T-helper 2 cell treated with Interferon-gamma antibody and Interleukin-4, amounts not matched to agents 100 ng/mL and 5 ng/mL, for 36 hours (primary cell): ENCODE results near the gene TSPAN8. TPM values are rescaled to one million over a fixed set of nuclear protein-coding genes. Genes with fewer than 3 reads are reported as not detected.
"Not testable (repeated sequence)": the region's sequence is repeated elsewhere in the genome, so short reads cannot be mapped to it uniquely, and the experiment has no call there.

Experiments
- intact Hi-C: fragments of 100-400 bp; cut with micrococcal nuclease; formaldehyde crosslinking; loops from one replicate; pipeline ENCODE4 v1.15.1; 2023
- total RNA-seq: library from RNA; stranded (reverse); gene quantifications from 2 replicates; pipeline ENCODE4 v1.2.3, GENCODE V29; 2022

Gene TSPAN8
- total RNA-seq, 1 donor from 2014 or later: not detected

DNA sequence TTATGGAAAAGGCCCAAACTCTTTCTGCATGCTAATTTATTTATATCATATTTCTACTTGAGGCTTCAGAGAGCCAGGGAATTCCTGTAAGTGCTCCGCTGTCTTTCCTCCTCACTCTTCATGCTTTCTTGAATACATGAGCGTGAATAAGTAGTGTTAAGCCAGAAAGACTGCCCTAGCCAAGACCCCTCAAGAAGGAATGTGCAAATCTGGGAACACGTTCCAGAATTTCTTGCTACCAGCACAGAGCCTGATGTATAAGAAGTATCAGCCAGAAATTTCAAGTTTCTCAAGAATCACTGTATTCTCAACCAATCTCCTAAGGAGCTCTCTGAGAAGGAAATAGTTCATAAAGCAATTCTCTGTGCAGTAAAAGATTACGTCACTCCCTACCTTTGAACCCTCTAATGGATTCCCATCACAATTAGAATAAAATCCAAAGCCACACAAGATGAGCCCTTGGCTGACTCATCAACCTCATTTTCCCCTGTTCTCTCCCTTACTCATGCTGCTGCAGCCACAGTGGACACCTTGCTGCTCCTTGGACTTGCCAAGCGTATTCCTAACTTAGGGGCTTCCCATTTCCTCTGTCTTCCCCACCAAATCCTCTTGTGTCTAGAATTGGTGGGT lies 6.9 kb upstream of the TSPAN8 start:
- intact Hi-C loops: no loop called here

DNA sequence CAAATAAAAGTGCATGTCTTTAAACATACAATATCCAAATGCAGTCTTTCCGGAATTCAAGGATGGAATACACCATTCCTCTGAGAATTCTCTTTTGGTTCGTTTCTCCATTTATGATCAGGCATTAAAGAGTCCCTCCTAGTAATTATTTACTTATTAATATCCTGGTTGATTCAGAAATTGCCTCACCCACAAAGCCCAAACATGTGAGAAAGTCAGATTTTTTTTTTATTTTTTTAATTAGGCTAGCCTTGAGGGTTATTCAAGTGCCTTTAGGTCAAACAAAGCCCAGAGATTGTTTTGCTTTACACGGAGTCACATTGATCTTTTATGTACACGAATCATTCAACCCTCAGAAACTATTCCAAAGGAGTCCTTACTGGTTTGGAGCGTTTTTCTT lies 6.4 kb upstream of the TSPAN8 start:
- intact Hi-C loops: no loop called here

DNA sequence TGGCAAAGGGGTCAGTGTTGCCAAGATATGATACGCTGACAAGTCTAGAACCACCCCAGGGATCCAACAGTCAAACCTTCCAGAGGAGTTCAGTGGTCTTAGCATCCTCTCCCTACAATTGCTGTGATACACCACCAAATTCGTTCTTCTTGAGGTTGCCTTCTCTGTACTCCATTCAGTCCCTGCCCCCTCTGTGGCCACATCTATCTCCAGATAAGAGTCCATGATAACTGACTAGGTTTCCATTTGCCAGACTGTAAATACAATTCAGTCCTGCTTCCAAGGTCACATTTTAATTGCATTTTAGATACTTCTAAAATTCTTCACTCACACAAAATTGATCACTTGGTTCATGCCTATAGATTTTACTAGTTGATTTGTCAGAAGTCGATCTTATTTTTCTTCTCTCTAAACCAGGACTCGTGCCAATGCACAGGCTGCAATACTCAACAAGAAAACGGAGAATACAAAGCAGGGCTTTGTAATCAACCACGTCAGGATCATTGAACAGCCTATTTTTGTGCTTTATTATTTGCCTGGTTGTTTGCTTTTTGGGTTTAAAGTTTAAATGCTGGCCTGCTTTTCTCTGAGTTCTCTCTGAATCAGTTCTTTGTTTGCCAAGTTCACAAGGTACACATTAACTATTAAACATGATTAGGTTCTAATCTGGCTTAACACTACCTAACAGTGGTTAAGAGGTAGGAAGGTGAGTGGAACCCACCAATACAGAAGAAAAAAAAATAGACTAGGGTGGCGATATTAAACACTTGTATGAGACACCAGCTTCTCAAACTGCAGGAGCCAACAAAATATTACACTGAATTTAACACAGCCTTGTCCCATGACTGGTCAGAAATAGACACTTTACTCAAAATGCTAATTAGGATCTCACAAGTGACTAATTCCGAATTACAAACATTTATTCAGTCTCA lies 5.3 kb upstream of the TSPAN8 start:
- intact Hi-C loops: no loop called here

DNA sequence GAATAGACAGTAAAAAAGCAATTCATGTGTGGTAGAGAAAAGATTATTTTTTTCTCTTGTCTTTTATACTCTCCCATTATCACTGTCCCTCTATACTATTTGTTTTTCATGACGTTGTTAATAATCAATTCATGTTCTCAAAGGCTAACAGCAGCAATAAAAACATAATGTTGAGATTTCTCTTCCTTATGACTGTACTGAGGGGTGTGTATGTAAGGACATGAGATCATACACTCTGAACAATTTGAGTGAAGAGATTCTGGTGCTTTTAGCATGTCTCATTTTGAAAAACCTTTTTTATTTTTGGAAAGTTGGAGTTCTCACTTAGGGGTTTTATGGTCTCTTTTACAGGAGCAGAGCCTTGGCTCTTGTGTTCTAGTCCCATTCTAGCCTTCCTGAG lies 3.8 kb upstream of the TSPAN8 start:
- intact Hi-C loops: no loop called here

DNA sequence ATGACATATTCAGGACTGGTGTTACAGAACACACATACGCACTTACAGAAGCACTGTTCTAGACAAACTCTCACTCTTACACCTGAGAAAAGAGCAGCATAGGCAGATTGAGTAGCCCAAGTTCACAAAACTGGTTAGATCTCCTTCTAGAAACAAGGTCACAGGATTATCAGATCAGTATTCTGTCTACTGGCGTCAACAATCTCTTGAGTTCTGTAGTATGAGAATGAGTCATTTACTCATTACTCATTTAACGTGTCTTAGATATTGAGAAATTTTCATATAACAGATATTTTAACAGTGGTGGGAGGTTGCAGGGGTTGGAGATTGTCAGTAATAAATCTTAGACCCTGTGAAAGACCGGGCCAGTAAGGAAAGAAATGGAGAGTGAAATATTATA lies 2.8 kb upstream of the TSPAN8 start:
- intact Hi-C loops: no loop called here

DNA sequence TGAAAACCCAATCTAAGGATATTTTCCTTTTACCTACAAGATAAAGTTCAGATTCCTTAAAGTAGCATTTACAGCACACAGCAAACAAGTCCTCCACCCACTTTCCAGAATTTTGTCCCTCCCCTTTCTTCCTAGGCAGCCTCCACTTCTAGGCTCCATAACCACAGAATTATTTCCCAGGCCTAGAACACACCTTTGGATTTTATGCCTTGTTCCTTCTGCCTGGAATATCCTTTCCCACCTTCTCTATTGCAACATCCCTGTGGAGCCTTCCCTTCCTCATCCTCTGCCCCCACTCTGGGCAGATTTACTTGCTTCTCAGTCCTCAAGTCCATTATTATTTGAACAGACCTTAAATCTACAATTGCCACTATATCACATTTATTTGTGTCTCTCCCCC lies 2.1 kb upstream of the TSPAN8 start:
- intact Hi-C loops: no loop called here

DNA sequence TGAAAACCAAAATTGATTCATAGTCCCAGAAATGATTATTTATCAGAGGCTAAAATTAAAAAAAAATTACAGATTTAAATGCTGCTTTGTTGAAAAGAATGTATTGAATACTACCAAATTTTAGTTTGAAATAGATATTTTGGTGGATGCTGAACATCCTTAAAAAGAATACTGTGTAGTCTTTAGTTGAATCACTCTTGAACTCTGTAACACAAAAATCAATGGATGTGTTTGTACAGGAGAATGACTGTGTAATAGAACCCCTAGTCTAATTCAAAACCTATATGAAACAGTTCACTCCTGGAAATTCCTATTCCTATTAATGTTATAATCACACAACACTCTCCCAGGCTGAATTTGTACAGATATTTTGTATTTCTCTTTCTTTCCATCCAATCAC lies 1.5 kb upstream of the TSPAN8 start:
- intact Hi-C loops: no loop called here

DNA sequence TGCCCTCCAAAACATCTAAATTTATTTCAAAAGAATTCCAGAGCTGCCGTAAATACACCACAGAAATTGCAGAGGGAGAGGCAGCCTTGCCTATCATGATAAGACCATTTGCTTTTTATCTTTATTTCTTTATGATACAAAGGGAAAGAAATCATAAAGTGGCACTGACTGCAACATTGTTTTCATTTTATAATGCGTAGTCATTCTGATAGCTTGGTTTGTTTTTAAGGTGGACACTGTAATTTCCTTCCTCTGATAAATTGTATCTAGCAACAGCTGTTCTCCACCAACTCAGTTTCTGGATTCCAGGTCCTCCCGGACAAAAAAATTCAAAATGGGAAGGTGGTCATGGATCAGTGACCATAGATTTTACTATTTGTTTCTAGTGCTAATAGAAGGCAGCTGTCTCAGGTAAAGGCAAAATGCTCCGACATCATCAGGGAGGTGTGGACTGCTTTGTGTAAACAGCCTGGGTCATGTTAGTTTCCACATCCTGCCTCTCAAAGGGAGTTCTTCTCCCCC lies 623 bp upstream of the TSPAN8 start:
- intact Hi-C loops: no loop called here

DNA sequence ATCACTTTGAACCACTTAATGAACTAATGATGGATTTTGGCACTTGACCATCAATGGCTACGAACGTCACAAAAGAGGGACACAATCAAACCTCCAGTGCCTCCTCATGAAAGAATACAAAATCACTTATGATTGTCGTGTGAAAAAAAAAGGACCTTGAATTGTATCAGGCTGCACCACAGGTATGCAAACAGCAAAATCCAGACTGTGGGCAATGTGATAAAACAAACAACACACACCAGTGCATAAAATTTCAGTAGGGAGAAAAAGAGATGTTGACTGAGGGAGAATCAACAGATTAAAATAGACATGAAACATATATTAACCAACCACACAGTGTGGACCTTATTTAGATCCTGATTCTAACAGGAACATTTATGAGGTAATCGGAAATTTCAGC lies 2.6 kb downstream of the TSPAN8 start:
- intact Hi-C loops: no loop called here

DNA sequence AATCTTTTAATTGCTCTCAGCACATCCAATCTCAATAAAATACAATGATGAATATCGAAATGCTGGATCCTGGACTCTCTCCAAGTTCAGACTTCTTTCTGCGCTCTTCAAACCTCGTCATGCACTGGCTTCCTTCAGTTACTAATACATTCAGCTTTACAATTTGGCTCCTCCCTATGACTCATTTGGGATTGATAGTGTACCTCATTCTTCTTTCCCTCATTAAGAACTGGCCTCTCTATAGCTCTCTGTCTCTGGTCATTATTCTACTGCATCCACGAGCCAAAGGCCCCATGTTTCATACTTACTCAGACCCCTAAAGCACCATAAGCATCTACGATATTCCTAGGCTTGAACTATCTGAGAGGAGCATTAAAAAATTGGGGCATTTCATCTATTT lies 4.9 kb downstream of the TSPAN8 start:
- intact Hi-C loops: no loop called here

DNA sequence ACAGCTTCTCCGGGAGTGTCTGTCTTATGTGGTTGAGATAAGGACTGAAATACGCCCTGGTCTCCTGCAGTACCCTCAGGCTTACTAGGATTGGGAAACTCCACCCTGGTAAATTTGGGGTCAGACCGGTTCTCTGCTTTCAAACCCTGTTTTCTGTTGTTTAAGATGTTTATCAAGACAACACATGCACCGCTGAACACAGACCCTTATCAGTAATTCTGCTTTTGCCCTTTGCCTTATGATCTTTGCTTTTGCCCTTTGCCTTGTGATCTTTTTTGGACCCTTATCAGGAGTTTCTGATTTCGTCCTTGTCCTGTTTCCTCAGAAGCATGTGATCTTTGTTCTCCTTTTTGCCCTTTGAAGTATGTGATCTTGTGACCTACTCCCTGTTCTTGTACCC lies 7.8 kb downstream of the TSPAN8 start:
- intact Hi-C loops: not testable (repeated sequence)

DNA sequence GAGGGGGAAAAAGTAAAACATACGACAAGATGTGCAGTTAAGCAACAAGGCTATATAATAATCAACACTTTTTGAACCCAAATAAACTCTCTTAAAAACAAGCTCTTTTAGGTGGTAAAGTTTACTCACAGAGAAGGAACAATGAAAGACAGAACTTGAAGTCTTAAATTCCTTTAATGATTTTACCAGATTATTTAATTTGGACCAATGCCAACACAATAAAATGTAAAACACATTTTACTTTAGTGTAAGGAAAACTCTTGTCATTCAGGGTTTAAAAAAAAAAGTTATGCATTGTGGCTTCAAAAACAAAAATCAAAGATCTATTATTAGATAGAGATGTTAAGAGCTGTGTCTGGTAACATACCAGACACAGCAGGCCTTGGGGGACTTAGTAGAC lies 13.1 kb downstream of the TSPAN8 start:
- intact Hi-C loops: no loop called here

DNA sequence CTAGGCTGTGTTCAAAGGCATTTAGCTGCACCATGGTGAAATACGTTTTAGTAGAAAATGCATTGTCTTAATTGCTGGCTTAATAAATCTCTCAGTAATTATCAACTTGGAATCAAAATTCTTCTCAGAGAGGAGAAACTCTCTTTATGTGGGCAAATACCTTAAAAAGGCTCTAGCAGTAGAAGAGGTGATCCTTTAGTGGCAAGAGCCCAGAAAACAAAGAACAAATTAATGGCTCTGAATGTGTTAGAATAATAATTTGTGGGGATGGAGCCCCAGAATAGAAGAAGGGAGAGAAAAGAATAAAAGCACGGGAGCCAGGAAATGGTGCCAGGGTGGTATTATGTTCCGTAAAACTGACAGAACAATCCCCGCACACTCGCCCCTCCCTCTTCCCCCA lies 14.8 kb downstream of the TSPAN8 start:
- intact Hi-C loops: no loop called here

DNA sequence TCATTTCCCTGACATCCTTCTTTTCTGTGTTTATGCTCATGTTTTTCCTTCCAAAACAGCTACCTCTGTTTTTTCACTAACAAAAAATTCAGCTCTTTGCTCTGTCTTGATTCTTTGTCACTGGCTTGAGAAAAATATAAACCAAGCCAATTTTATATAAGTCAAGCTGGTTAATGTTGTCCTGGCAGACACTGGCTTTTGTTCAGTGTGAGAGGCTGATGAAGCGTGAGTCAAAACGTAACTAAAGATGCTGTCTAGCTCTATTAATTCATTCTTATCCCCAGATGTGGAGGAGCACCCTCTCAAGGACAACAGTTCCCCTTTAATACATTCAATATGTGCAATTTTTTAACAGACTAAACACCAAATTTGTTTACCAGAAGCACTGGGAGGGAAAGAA lies 15.8 kb downstream of the TSPAN8 start:
- intact Hi-C loops: no loop called here

DNA sequence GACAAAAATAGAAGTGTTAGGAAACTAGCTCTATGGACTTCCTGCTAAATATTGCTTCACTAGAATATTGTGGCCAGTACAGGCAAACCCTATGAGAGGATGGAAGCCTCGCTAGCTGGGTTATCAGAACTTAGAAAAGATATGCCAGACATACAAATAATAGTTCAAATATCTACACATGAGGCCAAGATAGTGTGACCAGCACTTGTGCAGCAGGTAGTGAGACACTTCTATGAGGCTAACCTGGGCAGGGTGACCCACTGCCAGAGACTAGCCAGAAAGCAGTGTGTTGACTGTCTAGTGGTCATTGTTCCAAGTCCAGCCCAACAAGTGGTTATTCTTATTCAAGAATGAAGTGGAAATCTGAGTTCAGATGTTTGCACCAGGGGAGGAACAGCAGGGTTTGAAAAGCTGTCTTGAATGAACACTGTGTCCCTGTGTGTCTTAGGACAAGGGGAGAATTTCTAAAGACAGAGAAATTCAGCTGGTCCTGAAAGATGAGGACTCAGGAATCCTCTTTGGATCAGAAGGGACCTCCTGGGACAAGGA lies 16.3 kb downstream of the TSPAN8 start:
- intact Hi-C loops: no loop called here

DNA sequence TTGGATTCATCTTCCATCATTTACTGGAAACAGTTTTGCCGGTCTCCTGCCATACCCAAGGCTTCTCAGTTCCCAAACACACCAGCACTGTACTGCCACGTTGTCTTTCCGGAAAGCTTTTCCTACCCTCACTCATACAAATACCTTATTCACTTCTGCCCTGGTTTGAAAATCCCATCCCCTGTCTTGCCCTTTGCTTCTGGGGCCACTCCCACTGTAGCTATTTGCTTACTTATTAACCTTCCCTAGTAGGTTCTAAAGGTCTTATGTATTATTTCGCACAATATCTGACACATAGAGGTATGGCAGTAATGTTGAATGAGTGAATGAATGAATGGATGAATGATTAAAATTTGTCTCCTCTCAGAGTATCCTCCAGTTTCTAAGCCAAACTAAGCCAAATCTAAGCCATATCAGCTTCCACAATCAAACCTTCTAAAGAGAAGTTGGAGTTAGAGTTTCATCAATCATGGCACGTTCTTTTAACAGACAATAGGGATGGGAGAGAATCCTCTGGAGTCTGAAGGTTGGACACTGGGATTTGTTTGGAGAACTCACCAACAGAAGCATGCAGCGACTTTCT lies 18.6 kb downstream of the TSPAN8 start:
- intact Hi-C loops: no loop called here

DNA sequence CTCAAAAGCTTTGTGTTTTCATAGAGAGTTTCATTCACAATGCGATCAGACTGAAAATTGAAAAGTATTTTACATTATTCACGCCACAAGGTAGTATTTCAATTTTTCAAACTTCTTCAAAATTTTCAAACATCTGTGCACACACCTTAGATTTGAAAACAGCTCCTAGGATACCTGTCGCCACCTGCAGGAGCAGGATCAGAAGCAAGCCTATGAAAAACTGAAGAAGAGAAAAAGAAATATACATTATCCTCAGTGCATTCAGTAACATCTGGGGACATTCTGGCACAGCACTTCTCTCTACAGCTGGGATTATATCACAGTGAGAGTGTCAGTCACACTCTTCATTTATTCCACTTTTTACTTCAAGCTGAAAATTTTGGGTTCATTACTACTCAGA lies 19.8 kb downstream of the TSPAN8 start:
- intact Hi-C loops: no loop called here

DNA sequence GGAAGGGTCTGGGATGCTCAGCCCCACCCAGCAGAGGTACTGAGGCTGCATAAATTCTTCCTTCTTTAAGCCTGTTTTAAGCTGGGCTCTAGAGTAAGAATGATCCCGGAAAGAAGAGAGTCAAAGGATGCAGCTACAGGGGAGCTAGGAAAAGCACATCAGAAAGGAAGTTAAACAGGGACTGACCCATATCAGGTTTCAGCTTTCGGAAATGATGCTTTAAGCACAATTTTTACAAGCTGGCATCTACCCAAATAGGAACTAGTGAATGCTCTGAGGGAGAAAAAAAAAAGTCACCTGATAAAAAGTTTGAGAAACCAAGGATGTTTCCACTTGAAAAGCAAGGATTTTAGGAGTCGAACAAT lies 22.0 kb downstream of the TSPAN8 start:
- intact Hi-C loops: no loop called here

DNA sequence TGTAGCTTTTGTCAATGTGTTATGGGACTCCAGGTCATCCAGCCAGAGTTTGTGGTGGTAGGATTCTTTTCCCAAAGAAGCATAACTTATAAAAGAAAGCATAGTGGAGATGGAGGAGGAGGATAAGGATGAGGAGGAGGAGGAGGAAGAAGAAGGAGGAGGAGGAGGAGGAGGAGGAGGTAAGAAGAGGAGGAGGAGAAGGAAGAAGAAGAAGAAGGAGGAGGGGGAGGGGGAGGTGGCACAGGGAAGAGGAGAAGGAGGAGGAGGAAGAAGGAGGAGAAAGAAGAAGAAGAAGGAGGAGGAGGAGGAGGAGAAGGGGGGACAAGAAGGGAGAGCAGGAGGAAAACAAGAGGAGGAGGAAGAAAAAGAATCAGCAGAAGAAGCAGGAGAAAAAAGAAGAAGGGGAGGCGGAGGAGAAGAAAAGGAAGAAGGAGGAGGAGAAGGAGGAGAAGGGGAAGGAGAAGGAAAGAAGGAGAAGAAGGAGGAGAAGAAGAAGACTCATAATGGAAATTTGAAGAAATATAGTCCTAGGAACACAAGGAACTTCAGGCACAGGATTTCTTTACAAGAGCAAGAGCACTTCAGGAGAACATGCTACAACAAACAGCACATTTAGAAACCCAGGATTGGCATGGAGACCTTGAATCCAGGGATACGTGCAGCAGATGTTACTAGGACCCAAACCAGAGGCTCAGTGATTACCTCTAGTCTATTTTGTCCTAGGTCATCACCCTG lies 22.6 kb downstream of the TSPAN8 start:
- intact Hi-C loops: no loop called here

DNA sequence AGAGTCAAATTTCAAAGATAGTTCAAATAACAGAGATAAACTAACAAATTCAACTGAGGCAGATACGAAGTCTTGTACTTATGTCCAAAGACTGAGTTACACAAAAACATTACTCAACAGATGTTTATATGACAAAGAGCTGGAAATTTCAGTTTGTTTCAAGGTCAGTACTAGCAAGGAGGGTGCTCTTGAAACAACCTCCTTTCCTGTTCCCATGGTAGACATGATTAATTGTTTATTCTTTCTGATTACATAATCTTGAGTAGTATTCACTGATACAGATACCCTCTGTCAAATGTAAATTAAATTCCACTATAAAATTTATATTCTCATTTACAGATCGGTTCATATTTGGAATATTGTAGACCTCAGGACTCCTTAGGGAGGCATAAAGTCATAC lies 23.4 kb downstream of the TSPAN8 start:
- intact Hi-C loops: no loop called here

DNA sequence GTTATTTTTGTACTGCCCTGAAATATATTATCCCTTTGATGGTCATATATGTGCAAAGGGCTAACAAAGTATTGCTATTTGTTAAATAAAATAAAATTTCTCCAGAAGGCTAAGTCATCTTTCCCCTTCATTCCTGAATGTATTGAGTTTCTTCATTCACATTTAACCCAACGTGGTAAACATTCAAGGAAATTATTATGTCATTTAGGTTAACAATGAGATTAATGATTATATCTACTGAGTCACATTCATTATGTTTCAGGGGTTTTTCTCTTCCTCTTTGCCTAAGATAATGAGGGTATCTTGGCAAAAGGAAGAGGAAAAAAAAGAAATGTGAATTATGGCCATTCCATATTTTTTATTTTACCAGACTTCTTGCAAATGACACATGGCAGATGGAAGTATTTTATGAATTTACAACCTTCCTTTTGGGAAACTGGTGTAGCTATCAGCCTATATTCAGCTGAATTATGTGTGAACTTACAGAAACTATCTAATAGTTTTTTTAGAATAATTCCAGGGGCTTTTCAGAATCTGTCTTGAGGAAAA lies 27.2 kb downstream of the TSPAN8 start:
- intact Hi-C loops: no loop called here
